ENCODE results near the gene INPP5K.
"Not testable (repeated sequence)": the region's sequence is repeated elsewhere in the genome, so short reads cannot be mapped to it uniquely, and the experiment has no call there.

INPP5K gene

DNA sequence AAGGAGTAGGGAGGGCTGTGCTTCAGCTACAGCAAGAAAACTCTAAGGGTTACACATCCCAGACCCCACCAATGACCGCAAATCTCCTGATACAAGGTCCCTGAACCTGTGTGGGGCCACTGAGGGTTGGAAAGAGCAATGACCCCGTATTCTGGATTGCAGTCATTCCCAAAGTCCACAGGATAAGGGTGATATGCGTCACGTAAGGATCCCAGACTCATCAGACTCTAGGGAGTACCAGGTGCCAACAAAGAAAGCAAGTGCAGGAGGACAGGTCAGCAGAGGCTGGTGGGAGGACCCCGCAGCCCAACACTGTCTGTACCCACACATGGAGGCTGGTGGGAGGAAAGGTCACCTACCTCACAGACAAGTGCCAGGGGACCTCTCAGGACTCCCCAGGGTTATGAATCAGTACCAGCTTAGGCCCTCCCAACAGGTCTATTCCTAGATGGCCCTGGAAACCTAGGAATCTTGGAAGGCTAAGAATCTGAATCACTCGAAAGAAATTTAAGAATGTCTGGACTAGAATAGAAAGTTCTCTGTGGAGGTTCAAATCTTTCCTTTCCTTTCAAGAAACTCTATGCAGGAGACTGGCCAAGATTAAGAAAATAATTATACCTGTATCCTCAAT is 30.0 kb upstream of the INPP5K start:
- DNase-seq (ENCODE audit: low read depth in 2 of 2), result no peak

- no peak for DNase-seq (ENCODE audit: low read depth in 2 of 2)
These were observed 29.2 kb upstream of the INPP5K start for GRCh38 chr17:1545618-1546017.

GRCh38 chr17:1542316-1542715 is 25.9 kb upstream of the INPP5K start:
- no peak for DNase-seq (ENCODE audit: low read depth in 2 of 2)

DNA sequence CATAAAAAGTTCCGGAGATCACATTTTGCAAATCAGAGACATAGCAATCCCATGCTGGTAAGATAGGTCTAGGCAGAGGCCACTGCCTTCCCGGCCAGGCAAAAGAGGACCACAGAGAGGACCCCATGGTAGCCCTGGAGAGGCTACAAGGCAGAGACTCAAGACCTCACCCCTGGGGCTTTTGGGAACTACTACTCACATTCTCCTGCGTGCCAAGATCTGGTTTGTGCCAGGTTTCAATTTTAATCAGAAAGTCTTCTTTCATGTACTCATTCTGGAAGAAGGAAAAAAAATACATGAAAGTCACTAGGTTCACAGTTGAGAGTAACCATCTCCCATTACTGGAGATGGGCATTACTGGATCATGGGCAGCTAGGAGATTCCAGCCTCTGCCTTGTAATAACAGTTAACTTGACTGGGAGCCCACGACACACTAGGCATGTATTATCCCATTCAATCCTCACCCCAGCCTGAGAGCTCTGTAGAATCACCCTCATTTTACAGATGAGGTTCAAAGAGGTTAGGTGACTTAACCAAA is 25.0 kb upstream of the INPP5K start:
- no peak for DNase-seq (ENCODE audit: low read depth in 2 of 2)

DNA sequence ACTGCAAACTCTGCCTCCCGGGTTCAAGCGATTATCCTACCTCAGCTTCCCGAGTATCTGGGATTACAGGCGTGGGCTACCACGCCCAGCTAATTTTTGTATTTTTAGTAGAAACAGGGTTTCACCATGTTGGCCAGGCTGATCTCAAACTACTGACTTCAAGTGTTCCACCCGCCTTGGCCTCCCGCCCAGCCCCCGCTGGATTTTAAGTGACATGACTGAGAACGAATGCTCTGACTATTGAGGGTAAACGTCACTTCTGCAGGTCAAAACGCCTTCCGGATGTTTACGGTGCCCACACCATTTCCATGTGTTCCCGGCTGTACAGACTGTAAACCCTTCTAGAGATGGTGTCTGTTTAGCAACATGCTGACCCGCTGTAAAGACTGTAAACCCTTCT is 23.4 kb upstream of the INPP5K start:
- DNase-seq (ENCODE audit: low read depth in 2 of 2), result no peak

- DNase-seq (ENCODE audit: low read depth in 2 of 2), result no peak
These were observed 19.3 kb upstream of the INPP5K start for GRCh38 chr17:1535737-1536136.

DNA sequence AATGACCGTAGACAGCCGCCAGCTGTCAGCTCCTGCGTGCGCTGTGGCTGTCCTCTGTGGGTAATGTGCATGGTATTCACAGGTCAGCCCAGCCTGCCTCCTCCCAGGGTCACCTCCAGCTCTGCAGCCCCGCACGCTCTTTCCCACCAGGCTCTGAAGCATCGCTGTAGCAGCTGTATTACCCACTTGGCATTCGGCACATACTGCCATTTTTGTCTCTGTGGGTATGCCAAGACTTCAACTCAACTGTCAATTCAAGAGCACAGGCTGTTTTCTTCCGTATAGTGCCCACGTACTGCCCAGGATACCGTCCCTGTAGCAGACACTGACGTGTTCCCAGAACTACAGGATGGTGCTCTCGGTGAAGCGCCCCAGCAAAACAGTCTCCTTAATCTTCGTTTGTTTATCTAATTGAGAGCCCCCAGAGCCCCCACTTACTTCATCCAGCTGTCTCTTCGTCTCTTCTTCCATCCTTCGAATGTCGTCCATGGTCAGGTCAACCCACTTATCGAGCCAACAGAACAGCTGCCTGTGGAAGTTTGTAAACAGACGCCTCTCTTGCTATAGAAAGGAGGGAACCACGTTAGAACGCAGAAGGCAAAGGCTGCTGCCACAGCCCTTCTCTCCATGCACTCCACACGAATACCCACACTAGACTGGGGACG is 17.4 kb upstream of the INPP5K start:
- no peak for DNase-seq (ENCODE audit: low read depth in 2 of 2)

GRCh38 chr17:1532836-1533602 is 16.6 kb upstream of the INPP5K start:
- no peak for DNase-seq (ENCODE audit: low read depth in 2 of 2)

- DNase-seq (ENCODE audit: low read depth in 2 of 2), result no peak
These were observed 13.5 kb upstream of the INPP5K start for GRCh38 chr17:1529863-1530262.

DNA sequence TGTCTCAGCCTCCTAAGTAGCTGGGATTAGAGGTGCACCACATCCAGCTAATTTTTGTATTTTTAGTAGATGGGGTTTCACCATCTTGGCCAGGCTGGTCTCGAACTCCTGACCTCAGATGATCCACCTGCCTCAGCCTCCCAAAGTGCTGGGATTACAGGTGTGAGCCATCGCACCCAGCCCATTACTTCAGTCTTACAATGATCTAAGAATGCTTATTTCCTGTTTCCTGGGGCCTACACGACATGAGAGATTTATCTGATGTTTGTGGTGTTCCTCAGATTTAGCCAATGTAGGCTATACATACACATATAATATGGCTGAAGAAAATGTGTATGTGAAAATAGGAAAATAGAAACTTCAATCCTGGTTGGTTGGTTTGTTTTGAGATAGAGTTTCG is 10.5 kb upstream of the INPP5K start:
- DNase-seq (ENCODE audit: low read depth in 2 of 2), result not testable (repeated sequence)

- no peak for DNase-seq (ENCODE audit: low read depth in 2 of 2)
These were observed 6.2 kb upstream of the INPP5K start for GRCh38 chr17:1522626-1523025.

GRCh38 chr17:1521086-1521640 is 4.8 kb upstream of the INPP5K start:
- DNase-seq (ENCODE audit: low read depth in 2 of 2), result no peak

DNA sequence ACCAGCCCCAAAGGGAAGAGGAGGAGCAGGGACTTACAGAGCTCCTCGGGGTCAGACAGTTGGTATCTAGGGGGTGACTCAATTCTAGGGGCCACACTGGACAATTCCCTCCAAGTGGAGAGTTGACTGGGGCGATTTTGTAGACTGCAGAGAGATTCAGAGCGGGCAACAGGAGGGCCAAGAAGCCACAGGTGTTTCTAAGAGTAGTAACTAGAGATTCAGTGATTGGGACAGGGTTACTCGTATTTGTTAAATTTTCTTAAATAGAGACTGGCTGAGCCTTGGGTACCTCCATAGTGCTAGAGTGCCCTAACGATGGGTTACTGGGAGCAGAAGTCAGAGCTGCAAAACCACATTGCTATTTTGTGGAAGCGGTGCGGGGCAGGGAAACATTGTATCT is 3.3 kb upstream of the INPP5K start:
- no peak for DNase-seq (ENCODE audit: low read depth in 2 of 2)

GRCh38 chr17:1518410-1518809 is 2.0 kb upstream of the INPP5K start:
- no peak for DNase-seq (ENCODE audit: low read depth in 2 of 2)

- DNase-seq (ENCODE audit: low read depth in 2 of 2), result peak; percentile 32 to 39
These were observed 598 bp downstream of the INPP5K start for GRCh38 chr17:1515640-1516387.

DNA sequence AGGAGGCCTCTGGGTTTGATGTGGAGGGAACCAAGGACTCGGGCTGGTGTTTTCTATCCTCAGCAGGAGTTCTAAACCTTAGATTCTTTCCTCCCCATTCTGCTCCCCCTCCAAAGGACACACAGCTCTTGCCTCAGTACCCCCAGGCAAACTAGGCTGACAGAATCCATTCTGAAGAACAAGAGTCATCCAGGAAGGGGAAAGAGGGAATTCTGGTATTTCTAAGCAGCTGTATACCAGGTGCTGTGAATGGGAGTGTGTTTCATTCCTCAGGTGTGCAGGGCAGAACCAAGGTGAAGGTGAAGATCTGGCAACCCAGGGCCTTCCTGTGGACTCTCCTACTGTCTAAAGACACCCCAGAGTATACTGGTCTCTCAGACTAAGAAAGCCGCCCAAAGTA is 4.1 kb downstream of the INPP5K start:
- DNase-seq (ENCODE audit: low read depth in 2 of 2), result no peak

GRCh38 chr17:1511756-1512321 is 4.6 kb downstream of the INPP5K start:
- DNase-seq (ENCODE audit: low read depth in 2 of 2), result no peak

GRCh38 chr17:1511290-1511689 is 5.1 kb downstream of the INPP5K start:
- no peak for DNase-seq (ENCODE audit: low read depth in 2 of 2)

- no peak for DNase-seq (ENCODE audit: low read depth in 2 of 2)
These were observed 7.0 kb downstream of the INPP5K start for GRCh38 chr17:1509290-1509881.

- not testable (repeated sequence) for DNase-seq (ENCODE audit: low read depth in 2 of 2)
These were observed 7.7 kb downstream of the INPP5K start for GRCh38 chr17:1508709-1509108.
